Stimulated activated naive CD8-positive, alpha-beta T cell treated with anti-CD3 and anti-CD28 coated beads, Interleukin-15, amount 100 ng/mL, for 72 hours (primary cell): ENCODE data around the gene PTPRN2.
"Not testable (repeated sequence)": the region's sequence is repeated elsewhere in the genome, so short reads cannot be mapped to it uniquely, and the experiment has no call there.

Experiments
- ATAC-seq: fragments of 150-1000 bp; cut with Tn5 transposase; 2 replicates; pipeline ENCODE4 v1.10.0; 2021; ENCODE audit warnings: mild to moderate bottlenecking, moderate library complexity
- DNase-seq, 2 donors: peaks; one replicate each; pipeline ENCODE4 v3.0.0; 2021 to 2022
- H3K27ac Mint-ChIP-seq, 2 donors: one replicate each; pipeline ENCODE4 v1.8.0; 2022; ENCODE audit warnings: mild to moderate bottlenecking in 2 of 2, mixed read lengths in 2 of 2, moderate library complexity in 2 of 2
- H3K27me3 Mint-ChIP-seq: one replicate; pipeline ENCODE4 v1.8.0; 2022; ENCODE audit warnings: mixed read lengths
- H3K4me1 Mint-ChIP-seq: one replicate; pipeline ENCODE4 v1.8.0; 2022; ENCODE audit warnings: mild to moderate bottlenecking, mixed read lengths
- H3K4me3 Mint-ChIP-seq, 2 donors: one replicate each; pipeline ENCODE4 v1.8.0; 2022; ENCODE audit warnings: mild to moderate bottlenecking in 2 of 2, mixed read lengths in 2 of 2, moderate library complexity in 1 of 2
- H3K9me3 Mint-ChIP-seq, 2 donors: one replicate each; pipeline ENCODE4 v1.8.0; 2022; ENCODE audit warnings: mixed read lengths in 2 of 2

Gene PTPRN2

GRCh38 chr7:157900556-157900955, 687.1 kb downstream of the PTPRN2 start:
- ATAC-seq (no peak), DNase-seq (no peak)
- H3K4me3 Mint-ChIP-seq = no peak overlapping the region
- H3K27me3 Mint-ChIP-seq = no peaks in the 10 kb centered on the region
- H3K9me3 Mint-ChIP-seq = no peaks in the 10 kb centered on the region
- H3K27ac Mint-ChIP-seq = peak overlapping the region in 1 of 2 donors; percentile 34
- H3K4me1 Mint-ChIP-seq = no peaks in the 10 kb centered on the region

GRCh38 chr7:157900011-157900410, 687.6 kb downstream of the PTPRN2 start:
- no peaks in the 10 kb centered on the region for H3K4me1 Mint-ChIP-seq
- DNase-seq = no peak
- H3K9me3 Mint-ChIP-seq = no peaks in the 10 kb centered on the region
- no peak for ATAC-seq
- H3K27ac Mint-ChIP-seq = no peak overlapping the region
- no peaks in the 10 kb centered on the region for H3K27me3 Mint-ChIP-seq
- H3K4me3 Mint-ChIP-seq = no peak overlapping the region

GRCh38 chr7:157898802-157899505, 688.7 kb downstream of the PTPRN2 start:
- Mint-ChIP-seq H3K27me3 (no peaks in the 10 kb centered on the region), H3K4me1 (no peaks in the 10 kb centered on the region), H3K27ac (no peak overlapping the region), H3K4me3 (no peak overlapping the region), H3K9me3 (peaks cover 0 to under 1% of the 10 kb centered on the region in 2 donors)
- DNase-seq (no peak), ATAC-seq (no peak)

- peaks cover 5% of the 10 kb centered on the region for H3K4me1 Mint-ChIP-seq
- H3K27ac Mint-ChIP-seq = no peak overlapping the region
- peaks cover 0 to 7% of the 10 kb centered on the region in 2 donors for H3K9me3 Mint-ChIP-seq
- DNase-seq (no peak), ATAC-seq (no peak)
- no peaks in the 10 kb centered on the region for H3K27me3 Mint-ChIP-seq
- no peak overlapping the region for H3K4me3 Mint-ChIP-seq
These were observed 689.4 kb downstream of the PTPRN2 start for GRCh38 chr7:157898261-157898660.

- ATAC-seq (no peak), DNase-seq (no peak)
- Mint-ChIP-seq H3K4me1 (peaks cover 5% of the 10 kb centered on the region), H3K9me3 (peaks cover 0 to 7% of the 10 kb centered on the region in 2 donors), H3K27me3 (no peaks in the 10 kb centered on the region), H3K27ac (no peak overlapping the region), H3K4me3 (no peak overlapping the region)
These were observed 689.9 kb downstream of the PTPRN2 start for GRCh38 chr7:157897681-157898080.

GRCh38 chr7:157896774-157897555, 690.7 kb downstream of the PTPRN2 start:
- no peak for DNase-seq
- no peak overlapping the region for H3K27ac Mint-ChIP-seq
- no peaks in the 10 kb centered on the region for H3K27me3 Mint-ChIP-seq
- peaks cover 5% of the 10 kb centered on the region for H3K4me1 Mint-ChIP-seq
- no peak overlapping the region for H3K4me3 Mint-ChIP-seq
- H3K9me3 Mint-ChIP-seq = peaks cover 0 to 7% of the 10 kb centered on the region in 2 donors
- ATAC-seq = no peak

GRCh38 chr7:157896376-157896675, 691.3 kb downstream of the PTPRN2 start:
- ATAC-seq, H3K9me3 Mint-ChIP-seq, DNase-seq, H3K4me1 Mint-ChIP-seq, H3K27ac Mint-ChIP-seq, H3K4me3 Mint-ChIP-seq, H3K27me3 Mint-ChIP-seq: not testable (repeated sequence)

- peaks cover 15% of the 10 kb centered on the region for H3K4me1 Mint-ChIP-seq
- DNase-seq = no peak
- peaks cover 0 to 7% of the 10 kb centered on the region in 2 donors for H3K9me3 Mint-ChIP-seq
- H3K27ac Mint-ChIP-seq = no peak overlapping the region
- no peak for ATAC-seq
- H3K4me3 Mint-ChIP-seq = no peak overlapping the region
- no peaks in the 10 kb centered on the region for H3K27me3 Mint-ChIP-seq
These were observed 691.9 kb downstream of the PTPRN2 start for GRCh38 chr7:157895520-157896375.

- not testable (repeated sequence) for ATAC-seq, DNase-seq, H3K27ac Mint-ChIP-seq, H3K4me3 Mint-ChIP-seq, H3K27me3 Mint-ChIP-seq, H3K9me3 Mint-ChIP-seq
- peaks cover 22% of the 10 kb centered on the region for H3K4me1 Mint-ChIP-seq
These were observed 692.5 kb downstream of the PTPRN2 start for GRCh38 chr7:157895098-157895497.

- Mint-ChIP-seq H3K4me1 (peaks cover 35% of the 10 kb centered on the region), H3K27ac (peak overlapping the region in 1 of 2 donors; percentile 14), H3K27me3 (no peaks in the 10 kb centered on the region), H3K9me3 (peaks cover 0 to 7% of the 10 kb centered on the region in 2 donors), H3K4me3 (no peak overlapping the region)
- no peak for ATAC-seq
- DNase-seq = no peak
These were observed 694.0 kb downstream of the PTPRN2 start for GRCh38 chr7:157893535-157894044.

- H3K27ac Mint-ChIP-seq = no peak overlapping the region
- H3K4me1 Mint-ChIP-seq = peaks cover 35% of the 10 kb centered on the region
- H3K9me3 Mint-ChIP-seq = peaks cover 0 to 7% of the 10 kb centered on the region in 2 donors
- DNase-seq (no peak), ATAC-seq (no peak)
- H3K4me3 Mint-ChIP-seq = no peak overlapping the region
- no peaks in the 10 kb centered on the region for H3K27me3 Mint-ChIP-seq
These were observed 694.7 kb downstream of the PTPRN2 start for GRCh38 chr7:157892751-157893523.

GRCh38 chr7:157890921-157891401, 696.7 kb downstream of the PTPRN2 start:
- peaks cover 0 to 7% of the 10 kb centered on the region in 2 donors for H3K9me3 Mint-ChIP-seq
- H3K4me3 Mint-ChIP-seq = peak overlapping the region in 1 of 2 donors; percentile 29
- H3K27me3 Mint-ChIP-seq = no peaks in the 10 kb centered on the region
- H3K27ac Mint-ChIP-seq = peak overlapping the region; percentile 37 to 44
- DNase-seq = no peak
- peak; percentile 75 for ATAC-seq
- peaks cover 35% of the 10 kb centered on the region for H3K4me1 Mint-ChIP-seq

GRCh38 chr7:157889480-157889879, 698.1 kb downstream of the PTPRN2 start:
- DNase-seq = no peak
- Mint-ChIP-seq H3K4me3 (no peak overlapping the region), H3K9me3 (peaks cover 0 to 7% of the 10 kb centered on the region in 2 donors), H3K27ac (peak overlapping the region in 1 of 2 donors; percentile 57), H3K4me1 (peaks cover 35% of the 10 kb centered on the region), H3K27me3 (no peaks in the 10 kb centered on the region)
- no peak for ATAC-seq

- ATAC-seq = no peak
- Mint-ChIP-seq H3K27ac (no peak overlapping the region), H3K27me3 (no peaks in the 10 kb centered on the region), H3K4me1 (peaks cover 32% of the 10 kb centered on the region), H3K9me3 (peaks cover 0 to 3% of the 10 kb centered on the region in 2 donors), H3K4me3 (no peak overlapping the region)
- no peak for DNase-seq
These were observed 699.0 kb downstream of the PTPRN2 start for GRCh38 chr7:157888579-157888978.

- Mint-ChIP-seq H3K4me1 (peaks cover 29% of the 10 kb centered on the region), H3K27ac (no peak overlapping the region), H3K9me3 (no peaks in the 10 kb centered on the region), H3K27me3 (no peaks in the 10 kb centered on the region), H3K4me3 (no peak overlapping the region)
- no peak for DNase-seq
- ATAC-seq = peak; percentile 86
These were observed 700.2 kb downstream of the PTPRN2 start for GRCh38 chr7:157887400-157887799.
